ENCODE measurements around the gene GLE1.
A peak's percentile ranks its signal among the peaks of the same experiment; 100 is the strongest.
"Not testable (repeated sequence)": the region's sequence is repeated elsewhere in the genome, so short reads cannot be mapped to it uniquely, and the experiment has no call there.

The GLE1 gene

DNA sequence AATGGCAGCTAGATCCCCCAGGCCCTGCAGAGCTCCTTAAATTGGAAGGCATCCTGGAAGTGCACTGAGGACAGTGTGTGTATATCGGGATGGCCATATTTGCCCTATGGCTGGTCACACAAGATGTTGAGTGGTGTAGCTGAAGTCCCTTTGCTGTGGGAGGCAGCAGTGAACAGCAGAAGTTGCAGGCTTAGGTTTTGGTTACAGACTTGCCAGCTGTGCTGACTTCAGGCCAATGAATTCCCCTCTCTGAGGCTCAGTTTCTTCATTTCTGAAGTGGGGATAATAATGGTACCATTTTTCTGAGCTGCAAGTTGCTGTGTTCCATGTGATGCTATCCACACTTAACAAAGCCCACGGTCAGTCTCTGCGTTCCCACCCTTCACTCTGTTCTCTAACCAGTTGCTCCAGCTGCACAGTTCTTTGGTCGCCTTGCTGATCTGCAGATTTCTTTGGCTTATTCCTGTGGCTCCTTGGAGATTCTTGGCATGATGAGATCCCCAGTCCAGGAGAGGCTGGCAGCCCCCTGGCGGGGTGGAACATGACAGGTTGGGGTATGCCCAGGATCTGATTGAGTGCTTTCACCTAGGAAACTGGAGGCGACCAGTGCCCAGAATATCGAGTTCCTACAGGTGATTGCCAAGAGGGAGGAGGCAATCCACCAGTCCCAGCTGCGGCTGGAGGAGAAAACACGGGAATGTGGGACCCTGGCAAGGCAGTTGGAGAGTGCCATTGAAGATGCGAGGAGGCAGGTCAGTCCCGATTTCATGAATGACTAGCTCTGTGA, 6.5 kb upstream of the GLE1 start:
- peak; percentile 69 for DNase-seq (ENCODE audit: low spot score)

DNA sequence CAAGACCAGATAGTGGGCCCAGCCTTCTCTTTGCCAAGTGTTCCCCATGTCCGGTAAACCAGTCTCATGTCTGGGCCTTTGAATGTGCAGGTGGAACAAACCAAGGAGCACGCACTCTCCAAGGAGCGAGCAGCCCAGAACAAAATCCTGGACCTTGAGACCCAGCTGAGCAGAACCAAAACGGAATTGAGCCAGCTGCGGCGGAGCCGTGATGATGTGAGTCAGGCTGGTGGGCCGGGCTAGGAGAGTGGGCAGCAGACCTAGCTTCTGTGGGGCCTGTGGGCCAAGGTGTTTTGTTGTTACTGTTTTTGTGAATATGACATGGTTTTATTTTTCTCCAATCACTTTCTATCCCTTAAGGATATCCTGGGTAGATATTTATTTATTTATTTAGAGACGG, 5.6 kb upstream of the GLE1 start:
- DNase-seq (ENCODE audit: low spot score) = no peak

GRCh38 chr9:128499920-128500319, 4.6 kb upstream of the GLE1 start:
- no peak for DNase-seq (ENCODE audit: low spot score)

GRCh38 chr9:128503415-128503825, 1.1 kb upstream of the GLE1 start:
- DNase-seq (ENCODE audit: low spot score) = not testable (repeated sequence)

DNA sequence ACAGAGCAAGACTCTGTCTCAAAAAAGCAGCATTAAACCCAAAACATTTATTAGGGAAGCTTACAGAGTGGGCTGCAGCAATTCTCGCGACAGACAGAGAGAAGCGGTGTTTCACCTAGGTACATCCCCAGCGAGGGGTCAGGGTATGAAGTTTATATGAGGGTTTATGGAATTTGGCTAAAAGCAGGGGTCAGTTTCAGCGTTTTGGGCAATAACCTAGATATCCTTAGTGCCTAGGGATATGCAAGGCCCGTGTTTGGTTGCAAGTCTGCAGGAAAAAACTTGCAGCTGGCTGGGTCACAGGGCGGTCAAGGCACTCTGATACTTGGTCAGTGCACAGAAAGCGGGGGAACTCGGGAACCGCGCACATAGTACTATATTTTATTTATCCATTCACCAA, 649 bp upstream of the GLE1 start:
- DNase-seq (ENCODE audit: low spot score) = no peak

DNA sequence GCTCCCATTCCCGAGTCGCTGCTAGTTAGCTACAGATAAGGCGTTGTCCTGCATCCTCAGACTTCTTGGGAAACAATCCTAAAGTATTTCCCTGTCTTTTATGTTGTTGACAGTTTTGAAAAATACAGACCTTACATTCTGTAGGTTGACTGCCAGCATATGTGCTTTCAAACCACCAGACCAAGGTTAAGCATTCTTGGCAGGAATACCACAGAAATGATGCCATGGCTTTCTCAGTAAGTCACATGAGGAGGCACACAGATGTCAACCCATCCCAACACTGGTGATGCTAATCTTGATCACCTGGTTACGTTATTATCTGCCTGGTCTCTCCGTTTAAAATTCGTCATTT, 871 bp downstream of the GLE1 start:
- DNase-seq (ENCODE audit: low spot score) = no peak

GRCh38 chr9:128505906-128506305, 1.4 kb downstream of the GLE1 start:
- not testable (repeated sequence) for DNase-seq (ENCODE audit: low spot score)

GRCh38 chr9:128512820-128513219, 8.3 kb downstream of the GLE1 start:
- no peak for DNase-seq (ENCODE audit: low spot score)

DNA sequence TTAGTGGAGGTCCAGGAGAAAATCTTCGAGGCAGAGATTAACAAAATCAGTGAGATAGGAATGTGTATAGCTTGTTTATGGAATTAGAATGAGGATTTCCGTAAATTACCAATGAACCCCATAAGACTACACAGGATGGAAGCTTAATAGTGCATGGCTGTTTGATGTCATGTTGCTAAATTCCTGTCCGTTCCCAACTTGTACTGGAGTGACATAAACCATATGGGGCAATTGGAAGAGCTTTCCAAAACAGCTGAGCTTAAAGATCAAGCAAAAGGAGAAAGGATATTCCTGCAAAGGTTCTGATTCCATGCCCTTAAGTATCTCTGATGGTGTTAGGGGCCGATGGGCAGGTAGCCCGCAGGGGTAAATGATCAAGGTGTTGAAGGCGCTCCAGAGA, 17.4 kb downstream of the GLE1 start:
- no peak for DNase-seq (ENCODE audit: low spot score)

DNA sequence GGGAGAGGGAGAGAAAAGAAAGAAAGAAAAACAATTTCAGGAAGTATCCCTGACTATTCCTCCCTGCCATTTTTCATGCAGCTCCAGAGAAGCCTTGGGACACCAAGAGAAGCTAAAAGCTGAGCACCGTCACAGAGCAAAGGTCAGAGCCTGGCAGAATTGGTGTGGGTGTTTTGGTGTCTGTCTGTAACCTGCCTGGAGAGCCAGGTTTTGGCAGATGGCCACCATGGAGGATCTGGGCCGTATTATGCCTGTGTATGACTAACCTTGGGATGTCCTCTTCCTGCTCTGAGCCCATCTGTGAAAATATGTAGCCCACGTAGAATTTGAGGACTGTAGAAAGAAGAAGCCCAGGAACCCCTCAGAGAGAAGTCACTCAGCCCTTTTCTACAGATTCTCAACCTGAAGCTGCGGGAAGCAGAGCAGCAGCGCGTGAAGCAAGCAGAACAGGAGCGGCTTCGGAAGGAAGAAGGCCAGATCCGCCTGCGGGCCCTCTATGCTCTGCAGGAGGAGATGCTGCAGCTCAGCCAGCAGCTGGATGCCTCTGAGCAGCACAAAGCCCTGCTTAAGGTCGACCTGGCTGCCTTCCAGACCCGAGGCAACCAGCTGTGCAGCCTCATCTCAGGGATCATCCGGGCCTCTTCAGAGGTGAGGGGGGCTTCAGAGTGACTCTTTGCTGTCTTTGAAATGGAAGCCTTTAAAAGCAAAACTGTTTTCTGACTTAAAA, 18.8 kb downstream of the GLE1 start:
- DNase-seq (ENCODE audit: low spot score) = peak; percentile 21

GRCh38 chr9:128526720-128527119, 22.2 kb downstream of the GLE1 start:
- DNase-seq (ENCODE audit: low spot score) = no peak

DNA sequence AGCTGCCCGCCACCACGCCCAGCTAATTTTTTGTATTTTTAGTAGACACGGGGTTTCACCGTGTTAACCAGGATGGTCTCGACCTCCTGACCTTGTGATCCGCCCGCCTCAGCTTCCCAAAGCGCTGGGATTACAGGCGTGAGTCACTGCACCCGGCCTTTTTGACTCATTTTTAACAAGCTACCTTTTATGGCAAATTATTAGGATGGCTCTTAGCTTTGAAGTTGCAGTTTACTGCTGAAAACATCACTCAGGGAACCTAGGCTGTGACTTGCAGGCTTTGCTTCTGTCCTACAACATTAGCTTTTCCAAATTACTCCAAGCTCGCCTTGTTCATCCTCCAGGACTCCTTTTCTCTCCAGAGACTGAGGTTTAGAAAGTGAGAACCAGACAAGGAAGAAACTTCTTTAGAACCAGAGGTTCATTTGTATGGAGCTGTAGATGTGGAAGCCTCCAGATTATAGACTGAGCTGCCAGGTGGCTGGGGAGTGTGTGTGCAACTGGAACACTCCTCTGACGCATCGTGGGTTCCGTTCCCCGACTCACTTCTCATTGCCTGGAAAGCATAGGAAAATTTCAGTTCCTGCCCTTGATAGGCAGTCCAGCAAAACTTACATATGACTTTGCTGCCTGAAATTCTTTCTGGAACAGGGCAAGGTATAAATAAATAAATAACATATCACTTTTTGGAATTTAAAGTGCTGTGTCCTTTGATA, 24.1 kb downstream of the GLE1 start:
- no peak for DNase-seq (ENCODE audit: low spot score)

DNA sequence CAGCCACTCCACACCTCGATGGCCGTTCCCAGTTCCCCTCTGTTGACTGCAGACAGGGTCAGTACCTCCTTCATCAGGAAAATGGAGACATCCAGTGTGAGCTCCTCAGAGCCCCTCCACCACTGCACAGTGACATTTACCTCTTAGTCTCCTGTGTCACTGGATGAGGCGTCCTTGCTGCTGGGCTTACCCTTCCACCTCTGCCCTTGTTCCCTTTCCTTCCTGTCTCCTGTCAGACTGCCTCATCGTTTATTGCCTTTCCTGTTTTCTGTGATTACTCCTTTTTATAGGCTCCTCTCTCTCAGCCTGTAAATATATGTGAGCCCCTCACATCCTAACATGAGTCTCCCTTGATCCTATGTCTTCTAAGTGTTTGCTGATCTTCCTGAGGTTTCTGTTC, 24.7 kb downstream of the GLE1 start:
- no peak for DNase-seq (ENCODE audit: low spot score)

- DNase-seq (ENCODE audit: low spot score) = no peak
Observed at GRCh38 chr9:128532581-128532980, 28.1 kb downstream of the GLE1 start.

- DNase-seq (ENCODE audit: low spot score) = no peak
Observed at GRCh38 chr9:128540634-128541360, 36.3 kb downstream of the GLE1 start.

DNA sequence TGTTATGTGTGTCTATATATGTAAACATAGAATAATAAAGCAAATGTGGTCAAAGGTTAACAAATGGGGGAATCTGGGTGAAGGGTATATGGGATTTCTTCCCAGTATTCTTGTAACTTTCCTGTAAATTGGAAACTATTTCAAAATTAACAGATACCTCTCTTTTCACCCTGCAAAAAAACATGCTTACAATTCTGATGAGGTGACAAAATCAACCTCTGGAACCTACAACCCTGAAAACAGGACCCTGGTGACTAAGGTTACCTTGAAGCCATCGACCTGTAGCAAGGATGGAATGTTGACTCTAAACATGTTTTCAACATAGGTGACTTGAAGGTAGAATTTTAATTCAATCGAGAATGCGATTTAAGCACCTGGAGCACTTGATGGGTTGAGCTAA, 42.0 kb downstream of the GLE1 start:
- no peak for DNase-seq (ENCODE audit: low spot score)

DNA sequence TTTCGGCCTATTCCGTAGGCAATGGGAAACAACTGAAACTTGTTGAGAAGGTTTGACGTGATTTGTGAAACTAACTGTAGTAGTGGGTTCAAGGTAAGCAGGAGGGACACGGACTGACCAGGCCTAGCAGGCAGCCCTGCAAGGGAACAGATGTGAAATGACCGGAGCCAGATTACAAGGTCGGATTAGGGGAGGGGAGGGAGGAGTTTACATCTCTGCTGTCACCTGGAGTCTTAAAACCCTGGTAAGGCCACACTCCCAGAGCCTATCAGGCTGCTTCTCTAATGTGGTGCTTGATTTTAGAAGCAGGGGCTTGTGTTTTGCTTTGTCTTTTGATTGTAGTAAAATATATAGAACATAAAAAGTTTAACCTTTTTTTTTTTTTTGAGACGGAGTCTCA, 44.4 kb downstream of the GLE1 start:
- DNase-seq (ENCODE audit: low spot score) = no peak

GRCh38 chr9:128550226-128550625, 45.7 kb downstream of the GLE1 start:
- no peak for DNase-seq (ENCODE audit: low spot score)

DNA sequence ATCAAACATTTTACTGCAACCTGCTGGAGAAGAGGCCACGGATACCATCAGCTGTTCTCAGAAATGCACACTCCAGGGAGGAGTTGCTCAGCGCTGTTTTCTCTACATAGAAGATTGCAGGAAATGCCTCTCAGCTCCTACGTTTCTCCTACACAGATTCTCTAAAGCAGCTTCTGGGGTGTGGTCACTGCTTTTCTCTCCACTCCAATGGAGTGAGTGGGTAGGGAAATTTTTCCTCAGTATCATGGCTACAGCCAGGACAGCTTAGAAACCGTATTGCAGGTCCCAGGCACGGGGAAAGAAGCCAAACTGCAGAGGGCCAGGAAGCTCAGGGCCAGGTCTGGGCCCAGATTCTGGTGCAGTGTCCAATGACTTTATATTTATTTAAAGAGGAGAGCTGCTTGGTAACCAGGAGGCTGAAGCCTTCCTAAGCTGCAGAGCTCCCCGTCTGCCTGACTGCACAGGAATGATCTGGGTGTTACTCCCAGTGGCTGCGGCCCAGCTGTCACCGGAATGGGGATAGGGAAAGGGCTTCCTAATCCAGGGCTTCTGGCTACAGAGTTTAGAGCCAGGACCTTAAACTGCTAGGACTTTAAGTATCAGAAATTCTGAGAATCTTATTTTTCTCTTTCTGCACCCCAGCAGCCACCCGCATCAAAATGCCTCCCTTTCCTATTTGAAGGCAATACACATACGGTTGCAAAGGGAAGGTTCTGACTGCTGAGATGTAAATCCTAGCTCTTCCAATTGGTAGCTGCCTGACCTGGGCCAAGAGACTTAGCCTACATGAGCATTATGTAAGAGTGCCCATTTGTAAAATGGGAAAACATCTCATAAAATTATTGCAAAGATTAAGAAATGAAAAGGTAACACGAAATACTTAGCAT, 46.5 kb downstream of the GLE1 start:
- peak; percentile 50 for DNase-seq (ENCODE audit: low spot score)

GRCh38 chr9:128551657-128552152, 47.2 kb downstream of the GLE1 start:
- no peak for DNase-seq (ENCODE audit: low spot score)

DNA sequence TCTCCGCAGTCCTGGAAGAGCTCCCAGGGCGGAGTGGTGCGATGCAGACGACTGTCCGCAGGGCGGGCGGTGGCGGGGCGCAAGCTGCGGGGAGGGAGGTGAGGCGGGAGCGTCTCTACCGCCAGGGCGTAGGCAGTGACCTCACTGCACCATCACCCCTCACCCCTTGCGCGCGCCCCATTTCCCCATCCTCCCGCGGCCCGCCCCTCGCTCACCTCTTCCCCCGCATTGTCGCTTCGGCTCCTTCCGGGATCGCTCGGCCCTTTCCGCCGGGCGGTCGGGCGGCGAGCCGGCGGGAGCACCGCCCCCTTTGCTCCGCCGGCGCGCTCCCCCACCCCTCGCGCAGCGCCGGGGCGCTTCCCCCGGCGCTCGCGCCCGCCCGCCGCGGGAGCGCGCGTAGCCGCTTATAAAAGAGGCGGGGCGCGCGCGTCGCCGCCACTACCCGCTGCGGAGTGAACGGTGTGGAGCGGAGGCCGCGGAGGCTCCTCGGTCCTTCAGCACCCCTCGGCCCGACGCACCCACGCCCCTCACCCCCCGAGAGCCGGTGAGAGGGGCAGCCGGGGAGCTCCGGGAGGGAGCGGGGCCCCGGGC, 47.7 kb downstream of the GLE1 start, which contains the start of gene SPTAN1:
SPTAN1 (plus strand) TSS at position 435 of the 591 bp plus-strand sequence. CDS start 14,154 bp downstream, outside the sequence.
- DNase-seq (ENCODE audit: low spot score) = peak; percentile 94

Measured in putamen (tissue), 1 donor.